H1 (cell line): ENCODE results near the gene TUBGCP3. TPM values are rescaled to one million over a fixed set of nuclear protein-coding genes. Genes with fewer than 3 reads are reported as not detected.

Experiments
- BACH1 ChIP-seq: IDR thresholded peaks from 2 replicates; pipeline ENCODE4 v1.6.1; 2012; ENCODE audit warnings: low read length, improper control_type of control experiment
- CHD1 ChIP-seq: IDR thresholded peaks from 2 replicates; pipeline ENCODE4 v1.6.1; 2012; ENCODE audit warnings: low read depth, low read length, improper control_type of control experiment
- CHD7 ChIP-seq: fragments of 300-600 bp; sonication (generic); IDR thresholded peaks from 2 replicates; pipeline ENCODE4 v1.7.1; 2012; ENCODE audit warnings: low read length, moderate library complexity, mild to moderate bottlenecking, inconsistent platforms; ENCODE audit not compliant: insufficient replicate concordance
- KDM1A ChIP-seq: fragments of 200-600, 300-600 bp; sonication (generic); IDR thresholded peaks from 2 replicates; pipeline ENCODE4 v1.7.1; 2016; ENCODE audit warnings: mild to moderate bottlenecking, low read length, borderline replicate concordance
- NRF1 ChIP-seq: IDR thresholded peaks from 2 replicates; pipeline ENCODE4 v1.6.1; 2011; ENCODE audit warnings: mild to moderate bottlenecking, low read depth, low read length, improper control_type of control experiment
- RFX5 ChIP-seq: IDR thresholded peaks from 2 replicates; pipeline ENCODE4 v1.6.1; 2011; ENCODE audit warnings: low read depth, low read length, improper control_type of control experiment, borderline replicate concordance
- SAP30 ChIP-seq: fragments of 300-600 bp; sonication (generic); IDR thresholded peaks from 2 replicates; pipeline ENCODE4 v1.7.1; 2012; ENCODE audit warnings: low read length, moderate library complexity, mild to moderate bottlenecking, inconsistent platforms; ENCODE audit not compliant: insufficient read depth, insufficient replicate concordance
- SP1 ChIP-seq: IDR thresholded peaks from 2 replicates; pipeline ENCODE4 v1.6.1; 2011; ENCODE audit warnings: low read depth, low read length
- SRF ChIP-seq: IDR thresholded peaks from 2 replicates; pipeline ENCODE4 v1.6.1; 2011; ENCODE audit warnings: mild to moderate bottlenecking, low read depth, low read length, moderate library complexity
- SUZ12 ChIP-seq: fragments of 200-600 bp; sonication (generic); IDR thresholded peaks from 2 replicates; pipeline ENCODE4 v1.6.1; 2012; ENCODE audit warnings: mild to moderate bottlenecking, inconsistent platforms, low read length, moderate library complexity, mixed read lengths
- TAF1 ChIP-seq: IDR thresholded peaks from 2 replicates; pipeline ENCODE4 v1.6.1; 2011; ENCODE audit warnings: mild to moderate bottlenecking, low read depth, low read length
- YY1 ChIP-seq: IDR thresholded peaks from 2 replicates; pipeline ENCODE4 v1.6.1; 2011; ENCODE audit warnings: low read depth, mild to moderate bottlenecking, low read length
- polyA plus RNA-seq, 7 experiments: library from polyadenylated mRNA; depleted of rRNA in 3 of 7; stranded (reverse) in 5 of 7; unstranded in 2 of 7; fragments of >200 nt in 5 of 7; fragments of 200-250 nt in 2 of 7; gene quantifications; 1 replicate in 5 of 7; 2 replicates in 1 of 7; 4 replicates in 1 of 7; pipeline versions ENCODE4 v1.2.1 to v1.2.3, GENCODE V29; 2011 to 2013; ENCODE audit warnings: missing spikeins in 2 of 7, mixed read lengths in 2 of 7
- total RNA-seq: library from RNA; stranded (reverse); fragmentation: NEBNext Ultra II Directional; extraction: Animal tissue kit (Norgen Biotek cat#: 25700); gene quantifications from 2 replicates; pipeline ENCODE4 v1.2.1, GENCODE V29; 2021

TUBGCP3 gene
- total and polyA plus RNA-seq, 2 of the 8 experiments (the other 6 are each of a cell fraction or from before 2014, with no cell fraction given) = 27.0 to 31.7 TPM

- no peak for TF ChIP-seq CHD7
- no peak for TF ChIP-seq NRF1
- TF ChIP-seq KDM1A = no peak
- no peak for TF ChIP-seq TAF1
- TF ChIP-seq RFX5 = no peak
- TF ChIP-seq SP1 = no peak
- TF ChIP-seq SRF = no peak
- TF ChIP-seq YY1 = no peak
- no peak for TF ChIP-seq SUZ12
- no peak for TF ChIP-seq CHD1
- TF ChIP-seq BACH1 = no peak
- no peak for TF ChIP-seq SAP30
These were observed 30.5 kb upstream of the TUBGCP3 start (continued) for GRCh38 chr13:112618501-112618900.
